ENCODE results near the gene NDUFA11.

The NDUFA11 gene

GRCh38 chr19:5903624-5904351, at the start of gene NDUFA11:
NDUFA11 (minus strand) TSS chr19:5903790; CDS start chr19:5903708, 82 bp downstream.
- DNase-seq: peak; percentile 97

GRCh38 chr19:5953030-5953589, 49.5 kb upstream of the NDUFA11 start:
- no peak for DNase-seq

DNA sequence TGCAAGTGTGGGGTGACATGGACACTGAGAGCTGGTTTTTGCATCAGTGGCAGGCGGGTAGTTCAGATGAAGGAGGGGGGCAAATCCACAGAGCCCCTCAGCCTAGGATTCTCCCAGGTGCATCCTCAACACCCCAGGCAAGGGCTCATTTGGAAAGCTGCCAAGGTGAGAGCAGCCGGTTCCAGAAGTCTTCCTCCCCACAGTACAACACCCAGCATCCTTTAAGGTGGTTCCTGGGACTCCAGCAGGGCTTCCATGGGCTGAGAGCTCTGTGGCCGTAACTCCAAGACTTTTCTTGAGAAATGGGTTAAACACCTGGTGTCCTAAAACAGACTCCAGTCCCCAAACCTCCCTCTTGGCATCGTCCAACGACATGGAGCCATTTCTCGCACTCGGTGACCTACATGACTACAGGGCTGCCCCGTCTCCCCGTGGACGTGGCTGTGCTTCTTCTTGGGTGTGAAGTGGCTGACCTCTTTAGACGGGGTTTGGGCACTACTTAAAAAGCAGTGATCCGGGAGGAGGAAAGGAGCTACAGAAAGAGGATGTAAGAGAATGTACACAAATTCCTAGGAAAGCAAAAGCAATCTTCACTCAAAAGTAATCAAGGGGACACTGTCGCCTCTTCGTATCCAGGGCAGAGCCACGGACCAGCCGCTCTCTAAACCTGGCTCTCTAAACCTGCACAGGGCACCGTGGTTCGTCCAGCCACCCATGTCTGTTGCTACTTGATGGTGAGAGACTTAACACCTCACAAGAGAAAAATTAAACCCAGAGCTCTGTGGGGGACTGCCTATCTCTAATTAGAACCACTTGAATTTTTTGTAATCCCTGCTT, 48.8 kb upstream of the NDUFA11 start:
- DNase-seq: no peak

- DNase-seq: no peak
Observed at GRCh38 chr19:5951338-5951861, 47.8 kb upstream of the NDUFA11 start.

GRCh38 chr19:5950741-5951140, 47.2 kb upstream of the NDUFA11 start:
- no peak for DNase-seq

GRCh38 chr19:5949792-5950305, 46.3 kb upstream of the NDUFA11 start:
- DNase-seq: peak; percentile 42

DNA sequence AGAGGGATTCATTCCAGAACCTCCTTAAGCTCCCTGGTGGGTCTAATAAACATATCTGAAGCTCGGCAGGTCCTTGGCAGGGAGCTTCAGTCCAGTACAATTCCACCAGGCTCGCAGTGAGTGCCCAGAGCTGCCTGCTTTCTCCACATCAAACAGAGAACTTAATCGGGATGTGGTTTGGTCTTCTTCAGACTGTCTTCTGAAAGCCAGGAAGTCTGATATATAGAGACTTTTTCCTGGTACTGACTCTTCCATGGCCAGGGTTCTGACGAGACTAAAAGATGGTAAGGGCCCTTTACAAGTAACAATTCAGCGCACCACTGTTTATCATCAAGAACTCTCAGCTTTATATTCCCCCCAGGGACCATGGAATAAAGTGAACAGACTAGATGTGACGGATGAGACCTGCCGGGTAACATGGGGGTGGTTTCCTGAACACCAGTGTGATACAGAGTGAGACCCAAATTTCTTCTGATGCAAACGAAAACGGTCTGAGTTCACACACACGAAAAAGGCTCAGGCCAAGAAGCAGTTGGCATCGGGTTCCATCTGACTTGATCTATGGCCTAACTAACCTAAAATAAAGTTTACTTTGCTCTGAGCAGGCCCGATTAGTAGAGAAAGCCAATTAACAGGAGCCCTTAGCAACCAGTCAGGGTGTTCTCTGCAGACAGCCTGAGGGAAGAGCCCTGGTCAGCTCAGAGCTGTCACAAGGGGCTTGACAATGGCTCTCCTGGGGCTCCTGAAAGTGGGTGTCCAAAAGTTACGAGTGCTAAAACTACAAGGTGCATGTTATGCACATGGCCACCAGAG, 45.4 kb upstream of the NDUFA11 start:
- peak; percentile 30 for DNase-seq

DNA sequence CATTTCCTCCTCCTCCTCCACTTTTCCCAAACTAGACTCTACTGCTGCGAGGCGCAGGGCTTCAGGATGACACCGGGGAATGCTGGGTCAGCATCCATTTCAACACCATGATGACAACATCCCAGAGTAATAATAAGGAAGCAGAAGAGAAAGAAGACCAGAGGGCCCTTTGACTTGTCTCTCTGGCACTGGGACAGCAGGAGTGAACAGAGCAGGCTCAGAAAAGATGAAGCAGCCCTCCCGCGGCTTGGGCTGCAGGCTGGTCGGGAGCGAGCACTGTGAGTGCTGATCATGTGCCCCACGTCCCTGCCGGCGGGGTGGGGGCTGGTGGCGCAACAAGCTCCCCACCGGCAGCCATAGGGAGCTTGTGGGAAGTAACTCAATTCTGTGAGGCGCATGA, 43.8 kb upstream of the NDUFA11 start:
- DNase-seq: no peak

DNA sequence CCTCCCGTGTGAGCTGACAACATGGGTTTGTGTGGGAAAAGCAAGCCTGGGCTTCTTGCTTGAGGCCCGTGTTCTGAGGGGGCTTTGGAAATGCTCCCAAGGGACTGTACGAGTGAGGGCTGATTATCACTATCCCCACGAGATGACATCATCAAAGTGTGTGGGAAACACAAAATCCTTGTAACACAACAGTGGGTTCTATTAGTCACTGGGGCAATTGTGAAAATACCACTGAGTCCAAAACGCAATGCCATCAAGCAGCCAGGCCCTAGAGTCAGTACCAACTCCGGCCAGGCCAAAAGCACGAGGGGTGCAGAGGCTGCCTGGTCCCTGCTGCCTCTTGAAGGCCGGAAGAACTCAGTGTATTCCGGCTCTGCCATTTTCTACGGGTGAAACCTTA, 40.0 kb upstream of the NDUFA11 start:
- no peak for DNase-seq

GRCh38 chr19:5943045-5943444, 39.5 kb upstream of the NDUFA11 start:
- DNase-seq: no peak

- DNase-seq: no peak
Observed at GRCh38 chr19:5941673-5942072, 38.1 kb upstream of the NDUFA11 start.

DNA sequence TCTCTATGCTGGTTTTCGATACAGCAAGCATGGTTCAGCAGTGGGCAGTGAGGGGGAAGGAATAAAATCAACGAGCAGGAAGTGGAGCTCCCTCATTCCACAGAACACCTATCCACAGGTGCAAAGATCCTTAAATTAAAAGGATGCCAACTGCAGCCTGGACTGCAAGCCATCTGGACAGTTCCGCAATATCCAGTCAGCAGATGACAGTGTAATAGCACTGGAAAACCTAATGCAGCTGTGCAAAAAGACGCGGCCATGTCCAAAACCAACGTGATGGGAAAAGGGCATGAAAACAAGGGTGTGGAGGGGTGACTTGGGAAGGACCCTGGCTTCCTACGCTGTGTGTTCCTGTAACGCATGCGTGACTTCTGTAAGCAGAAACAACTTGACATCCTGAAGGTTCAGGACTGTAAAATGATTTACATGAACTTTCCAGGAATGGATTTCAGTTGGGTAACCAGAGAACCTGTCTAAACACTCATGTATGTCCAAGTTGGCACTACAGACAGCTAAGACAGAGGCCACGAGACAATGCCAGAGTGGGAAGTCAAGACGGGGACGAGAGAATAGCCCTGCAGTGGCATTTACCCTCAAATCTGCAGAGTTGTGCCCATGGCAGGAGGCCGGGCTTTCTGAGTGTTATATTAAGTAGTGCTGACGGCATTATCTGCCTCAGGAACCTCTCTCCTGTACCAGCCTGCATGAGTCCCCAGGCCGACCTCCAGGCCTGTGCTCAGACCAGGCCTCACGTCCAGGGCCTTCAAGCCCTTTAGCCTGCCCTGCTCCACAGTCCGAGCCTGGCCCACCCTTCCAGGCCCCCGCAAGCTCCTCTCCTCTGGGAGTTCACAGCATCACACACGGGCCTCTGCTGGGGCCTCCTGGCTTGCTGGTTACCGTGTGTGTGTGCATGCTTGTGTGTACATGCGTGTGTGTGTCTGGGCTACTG, 36.9 kb upstream of the NDUFA11 start:
- no peak for DNase-seq

DNA sequence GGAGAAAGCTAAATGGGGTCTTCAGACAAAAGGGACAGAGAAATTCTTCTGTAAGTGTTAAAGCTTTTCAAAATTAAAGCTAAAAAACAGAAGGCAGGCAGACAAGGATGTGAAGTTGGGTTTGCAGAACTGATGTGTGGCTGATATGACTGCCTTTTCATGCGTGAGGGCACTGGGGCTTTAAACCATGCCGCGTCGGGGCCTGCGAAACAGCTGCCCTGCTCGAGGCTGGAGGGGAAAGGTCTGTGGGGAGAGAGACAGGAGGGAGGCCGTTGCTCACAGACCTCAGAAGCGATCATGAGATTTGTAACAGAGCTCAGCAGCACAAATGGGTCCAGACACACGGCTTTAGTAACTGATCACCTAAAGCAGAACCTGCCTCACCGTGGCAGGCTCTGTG, 34.0 kb upstream of the NDUFA11 start:
- no peak for DNase-seq

DNA sequence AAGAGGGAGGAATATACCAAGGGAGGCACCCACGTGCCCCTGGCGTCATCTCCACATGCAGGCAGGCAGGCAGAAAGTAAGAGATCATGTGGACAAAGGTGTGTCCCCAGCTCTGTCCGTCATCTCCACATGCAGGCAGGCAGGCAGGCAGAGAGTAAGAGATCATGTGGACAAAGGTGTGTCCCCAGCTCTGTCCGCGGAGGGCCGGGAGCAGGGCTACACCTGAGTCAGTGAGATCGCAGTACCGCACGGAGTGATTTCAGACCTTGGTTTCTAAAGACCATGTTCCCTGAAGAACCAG, 32.7 kb upstream of the NDUFA11 start:
- no peak for DNase-seq

GRCh38 chr19:5935473-5936291, 32.1 kb upstream of the NDUFA11 start:
- DNase-seq: no peak

DNA sequence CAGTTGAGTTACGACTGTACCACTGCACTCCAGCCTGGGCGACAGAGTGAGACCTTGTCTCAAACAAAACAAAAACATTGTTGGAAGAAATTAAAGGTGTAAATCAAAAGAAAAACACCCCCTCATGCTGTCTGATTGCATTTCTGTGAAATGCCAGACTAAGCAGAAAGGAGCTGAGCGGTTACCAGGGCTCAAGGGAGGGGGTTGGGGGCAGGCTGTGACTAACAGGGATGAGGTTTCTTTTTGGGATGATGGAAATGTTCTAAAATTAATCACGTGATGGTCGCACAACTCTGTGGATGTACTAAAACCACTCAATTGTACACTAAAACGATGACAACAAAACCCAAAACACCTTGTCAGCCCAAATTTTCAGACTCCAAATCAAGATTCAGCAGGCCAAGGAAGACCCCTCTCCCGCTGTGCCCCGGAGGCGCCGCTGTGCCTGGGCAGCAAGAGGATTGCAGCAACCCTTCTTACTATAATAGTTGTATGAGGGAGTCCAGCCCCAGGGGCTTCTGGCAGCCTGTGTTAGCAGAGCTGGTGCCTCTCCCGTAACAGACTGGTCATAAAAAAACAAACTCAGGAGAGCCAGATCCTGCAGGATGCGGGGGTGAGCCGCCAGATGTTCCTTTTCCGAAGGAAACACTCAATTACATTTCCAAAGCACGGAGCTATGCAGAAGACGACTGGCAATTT, 31.3 kb upstream of the NDUFA11 start:
- no peak for DNase-seq

GRCh38 chr19:5934069-5934401, 30.4 kb upstream of the NDUFA11 start:
- DNase-seq: no peak

- DNase-seq: no peak
Observed at GRCh38 chr19:5933391-5934068, 29.9 kb upstream of the NDUFA11 start.

DNA sequence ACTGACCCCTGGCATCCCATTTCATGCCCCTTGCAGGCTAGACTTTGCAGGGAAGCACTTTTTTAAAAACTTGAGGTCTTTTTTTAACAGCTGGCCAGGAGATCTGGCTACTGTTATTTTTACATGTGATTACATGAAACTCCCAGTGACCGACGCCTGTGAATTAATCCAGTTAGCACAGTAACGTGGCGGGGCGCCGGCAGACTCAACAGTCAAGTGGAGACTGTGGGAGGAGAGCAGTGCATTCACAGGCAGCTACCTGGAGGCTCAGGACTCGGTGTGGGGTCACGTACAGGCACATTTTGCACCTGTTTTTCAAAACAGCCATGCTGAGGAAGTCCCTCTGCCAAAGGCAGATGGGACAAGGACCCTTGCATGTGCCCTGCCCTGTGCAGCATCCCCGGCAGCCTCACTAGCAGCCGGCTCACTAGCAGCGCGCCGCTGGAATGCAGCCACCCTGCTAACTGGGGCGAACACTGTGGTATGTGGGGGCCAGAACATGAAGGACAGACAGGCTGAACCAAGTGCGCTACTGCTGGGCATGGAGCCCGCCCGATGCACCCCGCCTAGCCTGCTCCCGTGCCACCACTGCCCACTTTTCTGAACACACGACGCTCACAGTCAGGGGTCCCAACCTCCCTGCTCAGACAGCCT, 29.1 kb upstream of the NDUFA11 start:
- DNase-seq: no peak
